ENCODE results near the gene SLC35C1. TPM values are rescaled to one million over a fixed set of nuclear protein-coding genes. Genes with fewer than 3 reads are reported as not detected.
A peak's percentile ranks its signal among the peaks of the same experiment; 100 is the strongest.

SLC35C1 gene
- total and polyA plus RNA-seq, 2 of the 13 experiments (the other 11 are each of a cell fraction or from before 2014, with no cell fraction given): 2.9 to 7.0 TPM

DNA sequence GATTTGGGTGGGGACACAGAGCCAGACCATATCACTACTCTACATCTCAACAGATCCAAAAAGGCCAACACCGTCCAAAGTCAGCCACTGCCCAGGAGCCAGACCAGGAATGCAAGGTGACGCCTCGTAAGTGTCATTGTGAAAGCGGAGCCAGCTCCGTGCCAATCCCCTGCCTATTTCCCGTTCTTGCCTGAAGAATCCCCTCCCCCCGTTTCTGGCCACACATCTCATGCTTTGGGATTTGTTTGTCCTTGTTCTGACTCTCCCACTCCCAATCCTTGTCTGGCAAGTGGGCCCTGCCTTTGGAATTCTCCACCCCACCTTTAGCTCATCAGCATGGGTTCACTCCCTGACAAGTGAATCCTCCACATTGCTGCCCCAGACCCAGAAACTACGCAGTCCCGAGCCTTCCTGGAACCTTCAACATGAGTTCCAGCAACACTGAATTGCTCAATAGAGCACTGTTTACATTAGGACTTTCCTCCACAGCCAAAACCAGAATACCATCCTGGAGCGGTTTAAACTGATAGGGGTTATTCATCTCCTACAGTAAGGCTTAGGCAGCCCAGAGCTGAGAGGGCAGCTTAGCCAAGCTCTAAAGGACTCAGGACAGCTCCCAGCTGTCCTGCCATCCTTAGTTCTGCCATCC lies 6.0 kb upstream of the SLC35C1 start (continued):
- TF ChIP-seq SMARCE1 (IDR thresholded peaks at IDR 0.05; ENCODE audit: borderline replicate concordance) (no peak), EEA1 (CRISPR knock-in tag; IDR thresholded peaks at IDR 0.05; ENCODE audit: borderline replicate concordance) (no peak), GATAD2A (CRISPR knock-in tag; IDR thresholded peaks at IDR 0.05) (peak; percentile 51; the same call in 1 of the 2 replicates), ISL2 (CRISPR knock-in tag; IDR thresholded peaks at IDR 0.05) (0 out of 2 replicates have a peak, but pooled peaks have one; percentile 18), ZNF841 (CRISPR knock-in tag; IDR thresholded peaks at IDR 0.05; ENCODE audit: borderline replicate concordance) (no peak), MED1 (CRISPR knock-in tag; IDR thresholded peaks at IDR 0.05) (0 out of 2 replicates have a peak, but pooled peaks have one; percentile 18), NONO (IDR thresholded peaks at IDR 0.05) (no peak), NONO (CRISPR knock-in tag; conservative IDR thresholded peaks at IDR 0.05) (0 out of 2 replicates have a peak, but pooled peaks have one; percentile 20), THAP11 (CRISPR knock-in tag; IDR thresholded peaks at IDR 0.05) (0 out of 2 replicates have a peak, but pooled peaks have one; percentile 23), FOXK1 (CRISPR knock-in tag; IDR thresholded peaks at IDR 0.05; ENCODE audit: borderline replicate concordance, low read depth) (peak; percentile 55; the same call in 1 of the 2 replicates), TRIM24 (CRISPR knock-in tag; IDR thresholded peaks at IDR 0.05) (no peak)
- TF ChIP-seq, protein P1, sequence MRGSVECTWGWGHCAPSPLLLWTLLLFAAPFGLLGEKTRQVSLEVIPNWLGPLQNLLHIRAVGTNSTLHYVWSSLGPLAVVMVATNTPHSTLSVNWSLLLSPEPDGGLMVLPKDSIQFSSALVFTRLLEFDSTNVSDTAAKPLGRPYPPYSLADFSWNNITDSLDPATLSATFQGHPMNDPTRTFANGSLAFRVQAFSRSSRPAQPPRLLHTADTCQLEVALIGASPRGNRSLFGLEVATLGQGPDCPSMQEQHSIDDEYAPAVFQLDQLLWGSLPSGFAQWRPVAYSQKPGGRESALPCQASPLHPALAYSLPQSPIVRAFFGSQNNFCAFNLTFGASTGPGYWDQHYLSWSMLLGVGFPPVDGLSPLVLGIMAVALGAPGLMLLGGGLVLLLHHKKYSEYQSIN (CRISPR knock-in tag; IDR thresholded peaks at IDR 0.05; ENCODE audit: borderline replicate concordance): no peak
- TF ChIP-seq, protein P2, sequence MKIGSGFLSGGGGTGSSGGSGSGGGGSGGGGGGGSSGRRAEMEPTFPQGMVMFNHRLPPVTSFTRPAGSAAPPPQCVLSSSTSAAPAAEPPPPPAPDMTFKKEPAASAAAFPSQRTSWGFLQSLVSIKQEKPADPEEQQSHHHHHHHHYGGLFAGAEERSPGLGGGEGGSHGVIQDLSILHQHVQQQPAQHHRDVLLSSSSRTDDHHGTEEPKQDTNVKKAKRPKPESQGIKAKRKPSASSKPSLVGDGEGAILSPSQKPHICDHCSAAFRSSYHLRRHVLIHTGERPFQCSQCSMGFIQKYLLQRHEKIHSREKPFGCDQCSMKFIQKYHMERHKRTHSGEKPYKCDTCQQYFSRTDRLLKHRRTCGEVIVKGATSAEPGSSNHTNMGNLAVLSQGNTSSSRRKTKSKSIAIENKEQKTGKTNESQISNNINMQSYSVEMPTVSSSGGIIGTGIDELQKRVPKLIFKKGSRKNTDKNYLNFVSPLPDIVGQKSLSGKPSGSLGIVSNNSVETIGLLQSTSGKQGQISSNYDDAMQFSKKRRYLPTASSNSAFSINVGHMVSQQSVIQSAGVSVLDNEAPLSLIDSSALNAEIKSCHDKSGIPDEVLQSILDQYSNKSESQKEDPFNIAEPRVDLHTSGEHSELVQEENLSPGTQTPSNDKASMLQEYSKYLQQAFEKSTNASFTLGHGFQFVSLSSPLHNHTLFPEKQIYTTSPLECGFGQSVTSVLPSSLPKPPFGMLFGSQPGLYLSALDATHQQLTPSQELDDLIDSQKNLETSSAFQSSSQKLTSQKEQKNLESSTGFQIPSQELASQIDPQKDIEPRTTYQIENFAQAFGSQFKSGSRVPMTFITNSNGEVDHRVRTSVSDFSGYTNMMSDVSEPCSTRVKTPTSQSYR (CRISPR knock-in tag; IDR thresholded peaks at IDR 0.05; ENCODE audit: borderline replicate concordance): peak; percentile 53; the same call in 1 of the 2 replicates
- TF ChIP-seq, protein P3, sequence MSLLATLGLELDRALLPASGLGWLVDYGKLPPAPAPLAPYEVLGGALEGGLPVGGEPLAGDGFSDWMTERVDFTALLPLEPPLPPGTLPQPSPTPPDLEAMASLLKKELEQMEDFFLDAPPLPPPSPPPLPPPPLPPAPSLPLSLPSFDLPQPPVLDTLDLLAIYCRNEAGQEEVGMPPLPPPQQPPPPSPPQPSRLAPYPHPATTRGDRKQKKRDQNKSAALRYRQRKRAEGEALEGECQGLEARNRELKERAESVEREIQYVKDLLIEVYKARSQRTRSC (CRISPR knock-in tag; IDR thresholded peaks at IDR 0.05; ENCODE audit: low read depth): no peak
- TF ChIP-seq, protein P4, sequence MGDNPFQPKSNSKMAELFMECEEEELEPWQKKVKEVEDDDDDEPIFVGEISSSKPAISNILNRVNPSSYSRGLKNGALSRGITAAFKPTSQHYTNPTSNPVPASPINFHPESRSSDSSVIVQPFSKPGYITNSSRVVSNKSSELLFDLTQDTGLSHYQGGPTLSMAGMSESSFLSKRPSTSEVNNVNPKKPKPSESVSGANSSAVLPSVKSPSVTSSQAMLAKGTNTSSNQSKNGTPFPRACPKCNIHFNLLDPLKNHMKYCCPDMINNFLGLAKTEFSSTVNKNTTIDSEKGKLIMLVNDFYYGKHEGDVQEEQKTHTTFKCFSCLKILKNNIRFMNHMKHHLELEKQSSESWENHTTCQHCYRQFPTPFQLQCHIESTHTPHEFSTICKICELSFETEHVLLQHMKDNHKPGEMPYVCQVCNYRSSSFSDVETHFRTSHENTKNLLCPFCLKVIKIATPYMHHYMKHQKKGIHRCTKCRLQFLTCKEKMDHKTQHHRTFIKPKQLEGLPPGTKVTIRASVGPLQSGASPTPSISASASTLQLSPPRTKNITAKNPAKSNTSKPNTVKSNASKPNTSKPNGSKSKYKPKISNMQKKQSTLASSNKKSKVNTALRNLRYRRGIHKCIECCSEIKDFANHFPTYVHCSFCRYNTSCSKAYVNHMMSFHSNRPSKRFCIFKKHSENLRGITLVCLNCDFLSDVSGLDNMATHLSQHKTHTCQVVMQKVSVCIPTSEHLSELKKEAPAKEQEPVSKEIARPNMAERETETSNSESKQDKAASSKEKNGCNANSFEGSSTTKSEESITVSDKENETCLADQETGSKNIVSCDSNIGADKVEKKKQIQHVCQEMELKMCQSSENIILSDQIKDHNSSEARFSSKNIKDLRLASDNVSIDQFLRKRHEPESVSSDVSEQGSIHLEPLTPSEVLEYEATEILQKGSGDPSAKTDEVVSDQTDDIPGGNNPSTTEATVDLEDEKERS (CRISPR knock-in tag; IDR thresholded peaks at IDR 0.05): 0 out of 2 replicates have a peak, but pooled peaks have one; percentile 30
- TF ChIP-seq, protein P5, sequence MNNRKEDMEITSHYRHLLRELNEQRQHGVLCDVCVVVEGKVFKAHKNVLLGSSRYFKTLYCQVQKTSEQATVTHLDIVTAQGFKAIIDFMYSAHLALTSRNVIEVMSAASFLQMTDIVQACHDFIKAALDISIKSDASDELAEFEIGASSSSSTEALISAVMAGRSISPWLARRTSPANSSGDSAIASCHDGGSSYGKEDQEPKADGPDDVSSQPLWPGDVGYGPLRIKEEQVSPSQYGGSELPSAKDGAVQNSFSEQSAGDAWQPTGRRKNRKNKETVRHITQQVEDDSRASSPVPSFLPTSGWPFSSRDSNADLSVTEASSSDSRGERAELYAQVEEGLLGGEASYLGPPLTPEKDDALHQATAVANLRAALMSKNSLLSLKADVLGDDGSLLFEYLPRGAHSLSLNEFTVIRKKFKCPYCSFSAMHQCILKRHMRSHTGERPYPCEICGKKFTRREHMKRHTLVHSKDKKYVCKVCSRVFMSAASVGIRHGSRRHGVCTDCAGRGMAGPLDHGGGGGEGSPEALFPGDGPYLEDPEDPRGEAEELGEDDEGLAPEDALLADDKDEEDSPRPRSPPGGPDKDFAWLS (CRISPR knock-in tag; IDR thresholded peaks at IDR 0.05; ENCODE audit: borderline replicate concordance): no peak
- TF ChIP-seq, protein P6, sequence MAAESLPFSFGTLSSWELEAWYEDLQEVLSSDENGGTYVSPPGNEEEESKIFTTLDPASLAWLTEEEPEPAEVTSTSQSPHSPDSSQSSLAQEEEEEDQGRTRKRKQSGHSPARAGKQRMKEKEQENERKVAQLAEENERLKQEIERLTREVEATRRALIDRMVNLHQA (CRISPR knock-in tag; IDR thresholded peaks at IDR 0.05): no peak
- TF ChIP-seq, protein P7, sequence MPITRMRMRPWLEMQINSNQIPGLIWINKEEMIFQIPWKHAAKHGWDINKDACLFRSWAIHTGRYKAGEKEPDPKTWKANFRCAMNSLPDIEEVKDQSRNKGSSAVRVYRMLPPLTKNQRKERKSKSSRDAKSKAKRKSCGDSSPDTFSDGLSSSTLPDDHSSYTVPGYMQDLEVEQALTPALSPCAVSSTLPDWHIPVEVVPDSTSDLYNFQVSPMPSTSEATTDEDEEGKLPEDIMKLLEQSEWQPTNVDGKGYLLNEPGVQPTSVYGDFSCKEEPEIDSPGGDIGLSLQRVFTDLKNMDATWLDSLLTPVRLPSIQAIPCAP (CRISPR knock-in tag; IDR thresholded peaks at IDR 0.05; ENCODE audit: low read depth): no peak

Data from HepG2 (cell line).